GM23248 (cell line): ENCODE results near the gene GALK2.

Experiments used
- EZH2 ChIP-seq: fragments of 200-600 bp; sonication (generic); IDR thresholded peaks from 2 replicates; pipeline ENCODE4 v1.6.1; 2018; ENCODE audit warnings: antibody characterized with exemption, mild to moderate bottlenecking; ENCODE audit not compliant: insufficient read depth, poor library complexity, severe bottlenecking
- EZH2phosphoT487 ChIP-seq: fragments of 200-600 bp; sonication (generic); IDR thresholded peaks from 2 replicates; pipeline ENCODE4 v1.6.1; 2018; ENCODE audit warnings: antibody characterized with exemption, moderate library complexity, mild to moderate bottlenecking, low read depth; ENCODE audit not compliant: insufficient read depth

GRCh38 chr15:49366496-49366895, 196.4 kb downstream of the GALK2 start:
- TF ChIP-seq EZH2phosphoT487 (no peak), EZH2 (no peak)
